Measurements from ENCODE around the gene JAZF1.

Gene JAZF1

DNA sequence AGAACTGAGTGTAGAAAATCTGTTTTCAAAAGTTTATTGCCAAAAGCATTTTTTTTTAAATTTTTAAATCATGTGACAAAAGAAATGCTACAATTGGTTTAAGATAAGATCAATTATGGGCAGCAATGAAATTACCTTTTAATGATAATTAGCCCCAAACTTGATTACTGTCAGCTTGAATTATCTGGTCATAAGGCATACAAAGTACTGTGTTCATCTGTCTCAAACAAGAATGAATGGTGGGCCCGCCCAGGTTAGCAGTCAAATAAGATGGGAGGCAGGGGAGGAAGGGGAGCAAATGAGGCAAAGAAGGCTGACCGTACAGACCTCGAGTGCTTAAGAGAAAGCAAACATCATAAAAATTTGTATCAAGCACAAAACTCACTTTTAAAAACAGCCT, 68.1 kb downstream of the JAZF1 start:
- WGBS, result 91% methylated on average over 3 of the region's 3 CpGs
- Histone ChIP-seq H3K79me1 (replicated peaks; ENCODE audit: low read length, poor library complexity, severe bottlenecking) (peaks cover 41% of the 10 kb centered on the region), H3K18ac (ENCODE audit: low read depth in 1 of 2, low read length in 2 of 2) (no peak overlapping the region), H3K9ac (ENCODE audit: low read length) (peak overlapping the region; percentile 56), H3K4me2 (ENCODE audit: low read length, poor library complexity, severe bottlenecking) (no peak overlapping the region), H3K4ac (ENCODE audit: low read depth in 1 of 2, low read length in 2 of 2) (no peak overlapping the region), H2BK120ac (ENCODE audit: low read depth, low read length) (no peak overlapping the region), H3K9me3 (ENCODE audit: control insufficient read depth, low read length) (no peaks in the 10 kb centered on the region), H3K4me1 (ENCODE audit: control insufficient read depth, insufficient read depth, low read depth, low read length) (peaks cover 5% of the 10 kb centered on the region), H2BK5ac (ENCODE audit: low read depth, low read length, poor library complexity, severe bottlenecking) (no peak overlapping the region), H4K8ac (ENCODE audit: low read length) (no peak overlapping the region), H3K27ac (ENCODE audit: low read length, poor library complexity, severe bottlenecking) (no peak overlapping the region), H4K91ac (ENCODE audit: low read length) (no peak overlapping the region), H3K14ac (ENCODE audit: low read length in 2 of 2) (no peak overlapping the region), H3K23ac (ENCODE audit: low read length in 2 of 2) (no peak overlapping the region), H3K27me3 (ENCODE audit: control insufficient read depth in 1 of 2, insufficient read depth in 1 of 2, low read length in 2 of 2) (no peaks in the 10 kb centered on the region), H3K36me3 (ENCODE audit: control insufficient read depth in 1 of 2, insufficient read depth in 2 of 2, low read depth in 1 of 2, low read length in 2 of 2) (no peaks in the 10 kb centered on the region), H2BK15ac (ENCODE audit: low read depth, poor library complexity, severe bottlenecking) (no peak overlapping the region), H2BK12ac (ENCODE audit: low read length in 2 of 2) (no peak overlapping the region), H3K4me3 (ENCODE audit: insufficient read depth in 1 of 2, low read depth in 1 of 2, low read length in 2 of 2) (peak overlapping the region in 1 of 2 experiments; percentile 47), H2AFZ (ENCODE audit: low read depth, low read length) (no peak overlapping the region), H2AK5ac (ENCODE audit: low read length, severe bottlenecking) (no peak overlapping the region)
- no peak for DNase-seq

DNA sequence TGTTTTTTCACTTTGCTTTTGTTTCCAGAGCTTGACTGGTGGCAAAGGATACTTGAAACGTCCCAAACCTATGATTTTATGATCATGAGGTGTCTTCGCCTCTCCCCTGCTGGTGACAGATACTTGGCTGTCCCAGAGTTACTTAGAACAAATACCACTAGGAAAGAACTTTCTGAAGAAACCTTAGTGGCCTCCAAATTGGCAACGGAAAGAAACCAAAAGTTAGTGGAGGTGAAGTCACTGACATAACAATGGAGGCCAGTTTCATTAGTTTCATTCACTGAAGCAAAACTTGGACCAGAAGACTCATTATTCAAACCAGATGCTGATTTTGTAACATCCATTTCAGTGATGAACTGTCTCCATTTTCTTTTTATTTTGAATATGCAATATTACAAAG, 68.6 kb downstream of the JAZF1 start:
- Histone ChIP-seq H3K27ac (ENCODE audit: low read length, poor library complexity, severe bottlenecking) (no peak overlapping the region), H3K14ac (ENCODE audit: low read length in 2 of 2) (no peak overlapping the region), H3K4me2 (ENCODE audit: low read length, poor library complexity, severe bottlenecking) (no peak overlapping the region), H4K8ac (ENCODE audit: low read length) (no peak overlapping the region), H2BK12ac (ENCODE audit: low read length in 2 of 2) (no peak overlapping the region), H2AK5ac (ENCODE audit: low read length, severe bottlenecking) (no peak overlapping the region), H2AFZ (ENCODE audit: low read depth, low read length) (no peak overlapping the region), H3K9ac (ENCODE audit: low read length) (peak overlapping the region; percentile 56), H3K23ac (ENCODE audit: low read length in 2 of 2) (no peak overlapping the region), H3K4ac (ENCODE audit: low read depth in 1 of 2, low read length in 2 of 2) (no peak overlapping the region), H3K9me3 (ENCODE audit: control insufficient read depth, low read length) (no peaks in the 10 kb centered on the region), H2BK120ac (ENCODE audit: low read depth, low read length) (no peak overlapping the region), H3K36me3 (ENCODE audit: control insufficient read depth in 1 of 2, insufficient read depth in 2 of 2, low read depth in 1 of 2, low read length in 2 of 2) (no peaks in the 10 kb centered on the region), H3K4me1 (ENCODE audit: control insufficient read depth, insufficient read depth, low read depth, low read length) (peaks cover 5% of the 10 kb centered on the region), H2BK5ac (ENCODE audit: low read depth, low read length, poor library complexity, severe bottlenecking) (no peak overlapping the region), H4K91ac (ENCODE audit: low read length) (no peak overlapping the region), H3K4me3 (ENCODE audit: insufficient read depth in 1 of 2, low read depth in 1 of 2, low read length in 2 of 2) (peak overlapping the region in 1 of 2 experiments; percentile 55), H3K27me3 (ENCODE audit: control insufficient read depth in 1 of 2, insufficient read depth in 1 of 2, low read length in 2 of 2) (no peaks in the 10 kb centered on the region), H3K79me1 (replicated peaks; ENCODE audit: low read length, poor library complexity, severe bottlenecking) (peaks cover 43% of the 10 kb centered on the region), H2BK15ac (ENCODE audit: low read depth, poor library complexity, severe bottlenecking) (no peak overlapping the region), H3K18ac (ENCODE audit: low read depth in 1 of 2, low read length in 2 of 2) (no peak overlapping the region)
- no peak for DNase-seq
- WGBS, result 98% methylated on average over 2 of the region's 3 CpGs

DNA sequence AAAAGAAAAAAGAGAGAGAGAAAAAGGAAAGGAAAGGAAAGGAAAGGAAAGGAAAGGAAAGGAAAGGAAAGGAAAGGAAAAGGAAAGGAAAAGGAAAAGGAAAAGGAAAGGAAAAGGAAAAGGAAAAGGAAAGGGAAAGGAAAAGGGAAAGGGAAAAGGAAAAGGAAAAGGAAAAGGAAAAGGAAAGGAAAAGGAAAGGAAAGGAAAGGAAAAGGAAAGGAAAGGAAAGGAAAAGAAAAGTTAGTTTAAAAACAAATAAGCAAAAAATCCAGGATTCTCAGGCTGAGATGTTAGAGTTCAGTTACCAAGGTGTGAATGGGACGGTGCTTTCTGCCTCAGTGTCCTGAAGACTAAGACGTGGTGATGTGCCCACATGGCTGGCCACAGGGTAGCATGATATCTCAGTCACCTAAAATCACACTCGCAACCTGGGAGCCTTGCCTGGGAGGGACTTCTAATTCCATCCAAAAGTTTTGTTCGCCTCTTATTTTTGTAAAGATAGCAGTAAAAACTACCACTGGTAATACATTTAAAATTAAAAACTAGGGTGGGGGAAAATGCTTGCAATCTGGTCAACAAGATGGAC, 70.1 kb downstream of the JAZF1 start:
- H4K8ac ChIP-seq (ENCODE audit: low read length), result no peak overlapping the region
- H3K14ac ChIP-seq (ENCODE audit: low read length in 2 of 2), result no peak overlapping the region
- no peak overlapping the region for H3K23ac ChIP-seq (ENCODE audit: low read length in 2 of 2)
- no peak overlapping the region for H2BK120ac ChIP-seq (ENCODE audit: low read depth, low read length)
- WGBS, result 97% methylated on average over 2 of the region's 4 CpGs
- H2BK15ac ChIP-seq (ENCODE audit: low read depth, poor library complexity, severe bottlenecking), result no peak overlapping the region
- H3K27ac ChIP-seq (ENCODE audit: low read length, poor library complexity, severe bottlenecking), result no peak overlapping the region
- H3K79me1 ChIP-seq (replicated peaks; ENCODE audit: low read length, poor library complexity, severe bottlenecking), result peaks cover 41% of the 10 kb centered on the region
- H4K91ac ChIP-seq (ENCODE audit: low read length), result no peak overlapping the region
- H3K4me1 ChIP-seq (ENCODE audit: control insufficient read depth, insufficient read depth, low read depth, low read length), result peaks cover 5% of the 10 kb centered on the region
- no peak overlapping the region for H2BK12ac ChIP-seq (ENCODE audit: low read length in 2 of 2)
- no peak overlapping the region for H3K18ac ChIP-seq (ENCODE audit: low read depth in 1 of 2, low read length in 2 of 2)
- H3K9ac ChIP-seq (ENCODE audit: low read length), result no peak overlapping the region
- H3K36me3 ChIP-seq (ENCODE audit: control insufficient read depth in 1 of 2, insufficient read depth in 2 of 2, low read depth in 1 of 2, low read length in 2 of 2), result no peaks in the 10 kb centered on the region
- H3K9me3 ChIP-seq (ENCODE audit: control insufficient read depth, low read length), result no peaks in the 10 kb centered on the region
- no peak overlapping the region for H3K4me2 ChIP-seq (ENCODE audit: low read length, poor library complexity, severe bottlenecking)
- H3K4me3 ChIP-seq (ENCODE audit: insufficient read depth in 1 of 2, low read depth in 1 of 2, low read length in 2 of 2), result no peak overlapping the region
- no peak overlapping the region for H3K4ac ChIP-seq (ENCODE audit: low read depth in 1 of 2, low read length in 2 of 2)
- no peaks in the 10 kb centered on the region for H3K27me3 ChIP-seq (ENCODE audit: control insufficient read depth in 1 of 2, insufficient read depth in 1 of 2, low read length in 2 of 2)
- H2AFZ ChIP-seq (ENCODE audit: low read depth, low read length), result no peak overlapping the region
- no peak for DNase-seq
- H2BK5ac ChIP-seq (ENCODE audit: low read depth, low read length, poor library complexity, severe bottlenecking), result no peak overlapping the region
- no peak overlapping the region for H2AK5ac ChIP-seq (ENCODE audit: low read length, severe bottlenecking)

- Histone ChIP-seq H3K18ac (ENCODE audit: low read depth in 1 of 2, low read length in 2 of 2) (no peak overlapping the region), H2BK5ac (ENCODE audit: low read depth, low read length, poor library complexity, severe bottlenecking) (no peak overlapping the region), H4K91ac (ENCODE audit: low read length) (no peak overlapping the region), H3K27me3 (ENCODE audit: control insufficient read depth in 1 of 2, insufficient read depth in 1 of 2, low read length in 2 of 2) (no peaks in the 10 kb centered on the region), H3K4ac (ENCODE audit: low read depth in 1 of 2, low read length in 2 of 2) (no peak overlapping the region), H3K9ac (ENCODE audit: low read length) (no peak overlapping the region), H2BK15ac (ENCODE audit: low read depth, poor library complexity, severe bottlenecking) (no peak overlapping the region), H2AFZ (ENCODE audit: low read depth, low read length) (no peak overlapping the region), H3K4me2 (ENCODE audit: low read length, poor library complexity, severe bottlenecking) (no peak overlapping the region), H2BK12ac (ENCODE audit: low read length in 2 of 2) (no peak overlapping the region), H3K36me3 (ENCODE audit: control insufficient read depth in 1 of 2, insufficient read depth in 2 of 2, low read depth in 1 of 2, low read length in 2 of 2) (peaks cover 0 to 2% of the 10 kb centered on the region in 2 experiments), H2BK120ac (ENCODE audit: low read depth, low read length) (no peak overlapping the region), H3K14ac (ENCODE audit: low read length in 2 of 2) (no peak overlapping the region), H3K9me3 (ENCODE audit: control insufficient read depth, low read length) (no peaks in the 10 kb centered on the region), H3K4me1 (ENCODE audit: control insufficient read depth, insufficient read depth, low read depth, low read length) (peaks cover 10% of the 10 kb centered on the region), H3K23ac (ENCODE audit: low read length in 2 of 2) (no peak overlapping the region), H4K8ac (ENCODE audit: low read length) (no peak overlapping the region), H3K79me1 (replicated peaks; ENCODE audit: low read length, poor library complexity, severe bottlenecking) (peaks cover 33% of the 10 kb centered on the region), H3K4me3 (ENCODE audit: insufficient read depth in 1 of 2, low read depth in 1 of 2, low read length in 2 of 2) (no peak overlapping the region), H2AK5ac (ENCODE audit: low read length, severe bottlenecking) (peak overlapping the region; percentile 39), H3K27ac (ENCODE audit: low read length, poor library complexity, severe bottlenecking) (no peak overlapping the region)
- WGBS, result 94% methylated on average over 3 of the region's 3 CpGs
- no peak for DNase-seq
These were observed 71.8 kb downstream of the JAZF1 start for GRCh38 chr7:28108747-28109146.
